ENCODE measurements around the gene FXR2.
A peak's percentile ranks its signal among the peaks of the same experiment; 100 is the strongest.
"Not testable (repeated sequence)": the region's sequence is repeated elsewhere in the genome, so short reads cannot be mapped to it uniquely, and the experiment has no call there.

Gene FXR2

GRCh38 chr17:7612294-7612640 is 2.4 kb downstream of the FXR2 start:
- Histone ChIP-seq H3K9me3 (ENCODE audit: insufficient read depth, low read length) (no peaks in the 10 kb centered on the region), H3K4me1 (ENCODE audit: insufficient read depth, insufficient read length) (no peaks in the 10 kb centered on the region), H3K4me3 (ENCODE audit: insufficient read length, low read depth) (no peak overlapping the region), H3K9ac (ENCODE audit: insufficient read length, low read depth) (no peak overlapping the region), H3K27me3 (ENCODE audit: insufficient read depth, insufficient read length) (no peaks in the 10 kb centered on the region), H3K36me3 (ENCODE audit: insufficient read depth, insufficient read length, low read length) (peaks cover 36% of the 10 kb centered on the region)
- DNase-seq (ENCODE audit: low read depth, low spot score) = no peak
- TF ChIP-seq YY1 (IDR thresholded peaks at IDR 0.05; ENCODE audit: insufficient read depth, insufficient read length) (no peak), SUZ12 (IDR thresholded peaks at IDR 0.05; ENCODE audit: extremely low read depth, insufficient read depth, insufficient read length) (no peak), ZNF274 (IDR thresholded peaks at IDR 0.05; ENCODE audit: low read depth, low read length) (no peak)

GRCh38 chr17:7611635-7612293 is 2.9 kb downstream of the FXR2 start:
- Histone ChIP-seq H3K9me3 (ENCODE audit: insufficient read depth, low read length) (no peaks in the 10 kb centered on the region), H3K9ac (ENCODE audit: insufficient read length, low read depth) (no peak overlapping the region), H3K4me1 (ENCODE audit: insufficient read depth, insufficient read length) (no peaks in the 10 kb centered on the region), H3K27me3 (ENCODE audit: insufficient read depth, insufficient read length) (no peaks in the 10 kb centered on the region), H3K36me3 (ENCODE audit: insufficient read depth, insufficient read length, low read length) (peaks cover 38% of the 10 kb centered on the region), H3K4me3 (ENCODE audit: insufficient read length, low read depth) (no peak overlapping the region)
- TF ChIP-seq SUZ12 (IDR thresholded peaks at IDR 0.05; ENCODE audit: extremely low read depth, insufficient read depth, insufficient read length) = no peak
- TF ChIP-seq ZNF274 (IDR thresholded peaks at IDR 0.05; ENCODE audit: low read depth, low read length) = no peak
- TF ChIP-seq YY1 (IDR thresholded peaks at IDR 0.05; ENCODE audit: insufficient read depth, insufficient read length) = no peak
- DNase-seq (ENCODE audit: low read depth, low spot score) = no peak

DNA sequence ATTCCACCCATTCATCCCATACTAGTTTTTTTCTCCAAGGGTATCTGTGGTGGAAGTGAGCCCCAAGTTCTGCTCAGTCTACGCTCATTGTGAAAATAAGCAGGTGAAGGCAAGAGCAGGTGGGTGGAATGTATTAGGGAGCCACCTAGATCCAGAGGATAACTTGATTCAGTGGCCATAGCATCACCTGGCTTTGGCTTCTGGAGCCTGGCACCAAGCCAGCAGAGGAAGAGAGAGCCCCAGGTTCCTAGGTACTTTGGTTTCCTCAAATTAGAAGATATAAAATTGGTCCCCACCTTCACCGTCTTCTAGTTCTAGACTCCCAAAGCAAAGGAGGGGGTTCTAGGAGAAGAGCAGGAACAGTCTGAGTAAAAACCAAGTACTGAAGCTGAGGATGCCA is 4.1 kb downstream of the FXR2 start:
- Histone ChIP-seq H3K36me3 (ENCODE audit: insufficient read depth, insufficient read length, low read length) (peaks cover 48% of the 10 kb centered on the region), H3K9me3 (ENCODE audit: insufficient read depth, low read length) (no peaks in the 10 kb centered on the region), H3K9ac (ENCODE audit: insufficient read length, low read depth) (no peak overlapping the region), H3K27me3 (ENCODE audit: insufficient read depth, insufficient read length) (no peaks in the 10 kb centered on the region), H3K4me3 (ENCODE audit: insufficient read length, low read depth) (no peak overlapping the region), H3K4me1 (ENCODE audit: insufficient read depth, insufficient read length) (no peaks in the 10 kb centered on the region)
- DNase-seq (ENCODE audit: low read depth, low spot score) = no peak
- no peak for TF ChIP-seq ZNF274 (IDR thresholded peaks at IDR 0.05; ENCODE audit: low read depth, low read length)

DNA sequence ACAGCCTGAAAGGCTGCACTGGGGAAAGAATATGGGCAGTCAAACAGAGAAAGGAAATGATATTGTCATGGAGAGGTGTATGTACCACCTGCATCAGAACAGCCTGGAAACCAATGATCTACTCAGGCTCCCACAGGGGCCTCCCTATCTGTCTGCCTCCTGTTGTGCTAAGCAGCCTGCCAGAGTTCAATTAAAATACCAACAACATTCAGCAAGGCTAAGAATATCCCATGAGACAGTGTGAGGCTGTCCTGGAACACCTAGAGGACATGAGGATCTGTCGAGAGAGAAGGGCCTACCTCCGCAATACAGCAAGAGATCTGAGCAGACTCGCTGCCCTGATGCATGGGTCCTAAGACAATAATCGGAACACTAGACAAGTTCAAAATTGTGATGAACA is 8.4 kb downstream of the FXR2 start:
- Histone ChIP-seq H3K4me1 (ENCODE audit: insufficient read depth, insufficient read length) (no peaks in the 10 kb centered on the region), H3K27me3 (ENCODE audit: insufficient read depth, insufficient read length) (no peaks in the 10 kb centered on the region), H3K9ac (ENCODE audit: insufficient read length, low read depth) (no peak overlapping the region), H3K9me3 (ENCODE audit: insufficient read depth, low read length) (no peaks in the 10 kb centered on the region), H3K36me3 (ENCODE audit: insufficient read depth, insufficient read length, low read length) (peaks cover 70% of the 10 kb centered on the region), H3K4me3 (ENCODE audit: insufficient read length, low read depth) (no peak overlapping the region)
- no peak for TF ChIP-seq SUZ12 (IDR thresholded peaks at IDR 0.05; ENCODE audit: extremely low read depth, insufficient read depth, insufficient read length)
- no peak for DNase-seq (ENCODE audit: low read depth, low spot score)

DNA sequence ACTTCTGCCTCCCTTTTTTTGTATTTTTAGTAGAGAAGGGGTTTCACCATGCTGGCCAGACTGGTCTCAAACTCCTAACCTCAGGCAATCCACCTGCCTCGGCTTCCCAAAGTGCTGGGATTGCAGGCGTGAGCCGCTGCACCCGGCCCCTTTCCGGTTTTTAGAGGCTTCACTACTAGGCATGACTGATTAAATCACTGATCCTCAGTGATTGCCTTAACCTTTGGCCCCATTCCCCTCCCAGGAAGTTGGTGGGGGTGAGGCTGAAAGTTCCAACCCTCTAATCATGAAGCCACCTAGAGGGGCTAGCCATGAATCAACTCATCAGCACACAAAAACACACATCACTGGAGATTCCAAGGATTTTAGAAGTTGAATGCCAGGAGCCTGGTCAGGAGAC is 17.1 kb downstream of the FXR2 start:
- H3K9me3 ChIP-seq (ENCODE audit: insufficient read depth, low read length); H3K4me1 ChIP-seq (ENCODE audit: insufficient read depth, insufficient read length): not testable (repeated sequence)
- H3K36me3 ChIP-seq (ENCODE audit: insufficient read depth, insufficient read length, low read length) = peaks cover 76% of the 10 kb centered on the region

DNA sequence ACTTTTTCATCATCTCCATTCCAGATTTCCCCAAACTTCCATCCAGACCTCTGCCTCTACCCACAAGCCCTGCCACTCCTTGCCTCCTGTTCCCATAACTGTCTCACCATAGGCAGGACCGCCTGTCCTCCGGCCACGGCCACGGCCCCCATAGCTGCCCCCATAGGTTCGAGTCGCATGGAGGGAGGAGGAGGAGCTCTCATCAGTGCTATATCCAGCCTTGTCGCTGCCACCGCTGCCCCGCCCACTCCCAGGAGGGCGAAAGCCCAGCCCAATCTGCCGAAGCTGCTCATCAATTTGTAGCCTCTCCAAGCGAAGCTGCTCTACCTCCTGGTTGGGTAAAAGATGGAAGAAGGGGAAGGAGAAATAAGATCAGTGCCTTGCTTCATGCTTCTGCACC is 21.4 kb downstream of the FXR2 start:
- Histone ChIP-seq H3K27me3 (ENCODE audit: insufficient read depth, insufficient read length) (no peaks in the 10 kb centered on the region), H3K9ac (ENCODE audit: insufficient read length, low read depth) (no peak overlapping the region), H3K9me3 (ENCODE audit: insufficient read depth, low read length) (no peaks in the 10 kb centered on the region), H3K4me1 (ENCODE audit: insufficient read depth, insufficient read length) (peaks cover 9% of the 10 kb centered on the region), H3K4me3 (ENCODE audit: insufficient read length, low read depth) (no peak overlapping the region), H3K36me3 (ENCODE audit: insufficient read depth, insufficient read length, low read length) (peaks cover 69% of the 10 kb centered on the region)
- no peak for TF ChIP-seq ZNF274 (IDR thresholded peaks at IDR 0.05; ENCODE audit: low read depth, low read length)
- no peak for TF ChIP-seq YY1 (IDR thresholded peaks at IDR 0.05; ENCODE audit: insufficient read depth, insufficient read length)
- no peak for TF ChIP-seq SUZ12 (IDR thresholded peaks at IDR 0.05; ENCODE audit: extremely low read depth, insufficient read depth, insufficient read length)
- DNase-seq (ENCODE audit: low read depth, low spot score) = no peak

More for the DNA sequence above, 17.1 kb downstream of the FXR2 start:
- H3K27me3 ChIP-seq (ENCODE audit: insufficient read depth, insufficient read length); H3K4me3 ChIP-seq (ENCODE audit: insufficient read length, low read depth); DNase-seq (ENCODE audit: low read depth, low spot score); H3K9ac ChIP-seq (ENCODE audit: insufficient read length, low read depth): not testable (repeated sequence)

GRCh38 chr17:7592422-7593021 is 22.2 kb downstream of the FXR2 start:
- no peak for DNase-seq (ENCODE audit: low read depth, low spot score)
- Histone ChIP-seq H3K9me3 (ENCODE audit: insufficient read depth, low read length) (no peaks in the 10 kb centered on the region), H3K27me3 (ENCODE audit: insufficient read depth, insufficient read length) (no peaks in the 10 kb centered on the region), H3K4me1 (ENCODE audit: insufficient read depth, insufficient read length) (peaks cover 10% of the 10 kb centered on the region), H3K4me3 (ENCODE audit: insufficient read length, low read depth) (no peak overlapping the region), H3K9ac (ENCODE audit: insufficient read length, low read depth) (no peak overlapping the region), H3K36me3 (ENCODE audit: insufficient read depth, insufficient read length, low read length) (peaks cover 76% of the 10 kb centered on the region)
- TF ChIP-seq ZNF274 (IDR thresholded peaks at IDR 0.05; ENCODE audit: low read depth, low read length) (no peak), YY1 (IDR thresholded peaks at IDR 0.05; ENCODE audit: insufficient read depth, insufficient read length) (no peak), SUZ12 (IDR thresholded peaks at IDR 0.05; ENCODE audit: extremely low read depth, insufficient read depth, insufficient read length) (no peak)

DNA sequence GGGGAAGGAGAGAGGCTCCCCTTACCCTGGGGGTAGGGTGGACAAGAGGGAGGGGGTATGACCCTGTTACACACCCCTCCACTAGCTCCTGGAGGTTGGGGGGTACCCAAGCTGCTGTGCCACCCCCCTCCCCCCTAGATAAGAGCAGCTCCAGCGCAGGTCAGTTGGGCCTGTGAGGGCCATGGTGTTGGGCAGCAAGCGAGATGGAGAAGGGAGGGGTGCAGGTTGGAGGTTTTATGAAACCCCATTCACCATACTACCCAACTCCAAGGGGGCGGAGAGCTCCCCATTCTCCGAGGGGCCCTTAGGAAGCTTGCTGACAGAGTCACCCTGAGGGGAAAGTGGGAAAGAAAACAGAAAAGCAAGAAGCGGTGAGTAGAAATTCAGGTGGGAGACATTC is 23.1 kb downstream of the FXR2 start:
- Histone ChIP-seq H3K4me1 (ENCODE audit: insufficient read depth, insufficient read length) (peaks cover 12% of the 10 kb centered on the region), H3K36me3 (ENCODE audit: insufficient read depth, insufficient read length, low read length) (peaks cover 75% of the 10 kb centered on the region), H3K27me3 (ENCODE audit: insufficient read depth, insufficient read length) (no peaks in the 10 kb centered on the region), H3K9me3 (ENCODE audit: insufficient read depth, low read length) (no peaks in the 10 kb centered on the region), H3K9ac (ENCODE audit: insufficient read length, low read depth) (peak overlapping the region; percentile 57), H3K4me3 (ENCODE audit: insufficient read length, low read depth) (no peak overlapping the region)
- TF ChIP-seq SUZ12 (IDR thresholded peaks at IDR 0.05; ENCODE audit: extremely low read depth, insufficient read depth, insufficient read length) (no peak), YY1 (IDR thresholded peaks at IDR 0.05; ENCODE audit: insufficient read depth, insufficient read length) (no peak), ZNF274 (IDR thresholded peaks at IDR 0.05; ENCODE audit: low read depth, low read length) (no peak)
- no peak for DNase-seq (ENCODE audit: low read depth, low spot score)
